Mammary epithelial cell (primary cell): ENCODE data around the gene NPC2.
"Not testable (repeated sequence)": the region's sequence is repeated elsewhere in the genome, so short reads cannot be mapped to it uniquely, and the experiment has no call there.

Source experiments
- CTCF ChIP-seq, 2 donors: IDR thresholded peaks in 1 of 2; conservative IDR thresholded peaks in 1 of 2; 2 replicates each; pipeline ENCODE4 v1.5.1; 2011 to 2012; ENCODE audit warnings: inconsistent platforms in 2 of 2, low read length in 2 of 2, mild to moderate bottlenecking in 2 of 2, control low read depth in 1 of 2, low read depth in 1 of 2; ENCODE audit not compliant: insufficient read depth in 1 of 2; ENCODE audit errors: extremely low read depth in 1 of 2
- EZH2 ChIP-seq: IDR thresholded peaks from 2 replicates; pipeline ENCODE4 v1.6.1; 2012; ENCODE audit warnings: low read length, inconsistent platforms, borderline replicate concordance

DNA sequence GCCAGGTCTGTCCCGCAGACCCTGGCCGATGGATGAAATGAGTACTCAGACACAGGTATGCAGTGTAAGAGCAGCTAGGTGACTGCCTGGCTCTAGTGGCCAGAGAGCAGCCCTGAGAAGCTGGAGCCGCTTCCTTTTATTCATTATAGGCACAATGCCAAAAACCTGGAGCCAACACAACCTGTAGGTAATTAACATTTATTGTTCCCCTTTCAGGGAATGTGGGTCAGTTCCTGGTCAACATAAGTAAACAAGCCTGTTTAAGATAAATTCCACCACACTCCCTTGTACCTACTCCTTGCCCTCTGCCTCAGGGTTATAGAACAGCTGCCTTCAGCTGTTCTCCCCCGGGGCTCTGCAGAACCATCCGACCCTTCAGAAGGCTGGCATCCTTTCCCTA is 38.7 kb downstream of the NPC2 start:
- TF ChIP-seq CTCF (conservative IDR thresholded peaks at IDR 0.05 in 1 of 2, IDR thresholded peaks at IDR 0.05 in 1 of 2; ENCODE audit: extremely low read depth in 1 of 2, insufficient read depth in 1 of 2, low read depth in 1 of 2, low read length in 2 of 2); EZH2: not testable (repeated sequence)
